Neural cell (in vitro differentiated cells): ENCODE results near the gene CD248. TPM values are rescaled to one million over a fixed set of nuclear protein-coding genes. Genes with fewer than 3 reads are reported as not detected.

Experiments
- H2AFZ ChIP-seq: fragments of 200-600, 300-800 bp; sonication (generic), shearing (Covaris generic); 2 replicates; pipeline ENCODE4 v1.6.0; 2014; ENCODE audit warnings: low read depth, mild to moderate bottlenecking, antibody characterized with exemption, low read length, moderate library complexity
- H3F3A ChIP-seq: fragments of 200-600 bp; shearing (Covaris generic); 2 replicates; pipeline ENCODE4 v1.6.1; 2016; ENCODE audit warnings: mild to moderate bottlenecking, moderate library complexity, mixed read lengths, antibody characterized with exemption, low read length; ENCODE audit not compliant: insufficient read depth, poor library complexity, severe bottlenecking
- H3K27ac ChIP-seq: fragments of 200-600, 300-800 bp; sonication (generic), shearing (Covaris generic); 2 replicates; pipeline ENCODE4 v1.5.1; 2014; ENCODE audit warnings: mild to moderate bottlenecking, low read length, moderate library complexity
- H3K27me3 ChIP-seq: fragments of 300-800, 200-600 bp; sonication (generic), shearing (Covaris generic); 2 replicates; pipeline ENCODE4 v1.6.0; 2014; ENCODE audit warnings: mild to moderate bottlenecking, low read depth, low read length, moderate library complexity; ENCODE audit not compliant: insufficient read depth
- H3K36me3 ChIP-seq: fragments of 300-800, 200-600 bp; sonication (generic), shearing (Covaris generic); 2 replicates; pipeline ENCODE4 v1.5.1; 2014; ENCODE audit warnings: mild to moderate bottlenecking, antibody characterized with exemption, low read length, moderate library complexity; ENCODE audit not compliant: insufficient read depth
- H3K4me2 ChIP-seq: fragments of 300-800, 200-600 bp; sonication (generic), shearing (Covaris generic); 2 replicates; pipeline ENCODE4 v1.6.0; 2014; ENCODE audit warnings: mild to moderate bottlenecking, low read length
- H3K4me3 ChIP-seq: fragments of 300-800, 200-600 bp; sonication (generic), shearing (Covaris generic); 2 replicates; pipeline ENCODE4 v1.5.1; 2014; ENCODE audit warnings: mild to moderate bottlenecking, low read length, moderate library complexity
- H3K79me2 ChIP-seq: fragments of 200-600 bp; shearing (Covaris generic); replicated peaks from 2 replicates; pipeline ENCODE4 v1.6.0; 2014; ENCODE audit warnings: mild to moderate bottlenecking, low read length, moderate library complexity; ENCODE audit not compliant: insufficient read depth
- H3K9ac ChIP-seq: fragments of 300-800, 200-600 bp; sonication (generic), shearing (Covaris generic); 2 replicates; pipeline ENCODE4 v1.6.1; 2016; ENCODE audit warnings: mild to moderate bottlenecking, low read length, mixed read lengths
- H3K9me2 ChIP-seq: fragments of 200-600 bp; shearing (Covaris generic); 2 replicates; pipeline ENCODE4 v1.6.1; 2016; ENCODE audit warnings: mild to moderate bottlenecking, low read length, mixed read lengths; ENCODE audit not compliant: insufficient read depth
- H3K9me3 ChIP-seq: fragments of 200-600, 300-800 bp; sonication (generic), shearing (Covaris generic); 2 replicates; pipeline ENCODE4 v1.6.1; 2016; ENCODE audit warnings: mild to moderate bottlenecking, mixed run types, low read length, moderate library complexity, mixed read lengths
- H4K20me1 ChIP-seq: fragments of 200-600 bp; shearing (Covaris generic); 2 replicates; pipeline ENCODE4 v1.6.1; 2016; ENCODE audit warnings: mild to moderate bottlenecking, mixed run types; ENCODE audit not compliant: insufficient read depth
- EP300 ChIP-seq: fragments of 450-650 bp; conservative IDR thresholded peaks from 2 replicates; pipeline ENCODE4 v1.6.1; 2014; ENCODE audit warnings: antibody characterized with exemption, mild to moderate bottlenecking, moderate library complexity; ENCODE audit not compliant: poor library complexity, severe bottlenecking
- EZH2 ChIP-seq: fragments of 200-600, 300-800 bp; shearing (Covaris generic), sonication (generic); IDR thresholded peaks from 2 replicates; pipeline ENCODE4 v1.6.1; 2014; ENCODE audit warnings: antibody characterized with exemption, low read length, borderline replicate concordance, mild to moderate bottlenecking; ENCODE audit not compliant: insufficient read depth, poor library complexity, severe bottlenecking
- MXI1 ChIP-seq: fragments of 450-650 bp; conservative IDR thresholded peaks from 2 replicates; pipeline ENCODE4 v1.6.1; 2014; ENCODE audit warnings: antibody characterized with exemption, mild to moderate bottlenecking; ENCODE audit not compliant: poor library complexity, severe bottlenecking
- POLR2AphosphoS5 ChIP-seq: IDR thresholded peaks from 2 replicates; pipeline ENCODE4 v1.6.1; 2012
- RAD21 ChIP-seq: fragments of 450-650 bp; conservative IDR thresholded peaks from 2 replicates; pipeline ENCODE4 v1.6.1; 2014; ENCODE audit warnings: antibody characterized with exemption, mild to moderate bottlenecking, moderate library complexity
- SMC3 ChIP-seq: fragments of 450-650 bp; conservative IDR thresholded peaks from 2 replicates; pipeline ENCODE4 v1.6.1; 2014; ENCODE audit warnings: antibody characterized with exemption, mild to moderate bottlenecking, moderate library complexity; ENCODE audit not compliant: poor library complexity
- TAF1 ChIP-seq: IDR thresholded peaks from 2 replicates; pipeline ENCODE4 v1.6.1; 2012; ENCODE audit warnings: low read depth
- polyA plus RNA-seq: library from polyadenylated mRNA; depleted of rRNA; stranded (reverse); fragments of >200 nt; gene quantifications from 2 replicates; pipeline ENCODE4 v1.2.3, GENCODE V29; 2014
- TF ChIP-seq, protein P1 (sequence below): IDR thresholded peaks from 2 replicates; pipeline ENCODE4 v1.6.1; 2012; ENCODE audit warnings: borderline replicate concordance
- TF ChIP-seq, protein P2 (sequence below): fragments of 450-650 bp; IDR thresholded peaks from 2 replicates; pipeline ENCODE4 v1.5.1; 2014; ENCODE audit warnings: antibody characterized with exemption, mild to moderate bottlenecking, moderate library complexity; ENCODE audit not compliant: poor library complexity, severe bottlenecking

CD248 gene
- polyA plus RNA-seq, 1 donor from 2014 or later = not detected

DNA sequence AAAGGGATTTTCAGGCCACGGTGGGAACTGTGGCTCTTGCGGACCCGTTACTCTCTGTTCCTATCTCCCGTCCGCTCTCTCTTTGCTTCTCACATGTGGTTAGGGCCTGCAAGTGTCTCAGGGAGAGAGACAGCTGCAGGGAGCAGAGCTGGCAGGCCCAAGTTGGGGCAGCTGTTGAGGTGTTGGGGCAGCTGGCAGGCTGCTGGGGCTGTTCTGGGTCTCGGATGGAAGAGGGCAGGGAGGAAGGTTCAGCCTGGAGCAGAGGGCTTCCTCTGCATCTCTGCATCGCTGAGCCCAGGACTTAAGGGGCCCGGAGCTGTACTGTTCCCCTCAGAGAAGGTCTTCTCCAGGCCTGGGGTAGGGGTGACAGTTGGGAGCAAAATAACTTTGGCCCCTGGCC, 41.4 kb downstream of the CD248 start:
- Histone ChIP-seq H3K4me3 (no peak overlapping the region), H3K27me3 (no peaks in the 10 kb centered on the region), H3K36me3 (no peaks in the 10 kb centered on the region), H3K9ac (no peak overlapping the region), H3K79me2 (peaks cover 31% of the 10 kb centered on the region), H3K9me2 (no peaks in the 10 kb centered on the region), H4K20me1 (no peaks in the 10 kb centered on the region), H3K4me2 (no peak overlapping the region), H2AFZ (no peak overlapping the region), H3K27ac (no peak overlapping the region), H3F3A (peaks cover 4% of the 10 kb centered on the region), H3K9me3 (no peaks in the 10 kb centered on the region)
- TF ChIP-seq POLR2AphosphoS5 (no peak), EZH2 (no peak), EP300 (no peak), TAF1 (no peak), SMC3 (no peak), MXI1 (no peak), RAD21 (no peak)
- TF ChIP-seq, protein P1, sequence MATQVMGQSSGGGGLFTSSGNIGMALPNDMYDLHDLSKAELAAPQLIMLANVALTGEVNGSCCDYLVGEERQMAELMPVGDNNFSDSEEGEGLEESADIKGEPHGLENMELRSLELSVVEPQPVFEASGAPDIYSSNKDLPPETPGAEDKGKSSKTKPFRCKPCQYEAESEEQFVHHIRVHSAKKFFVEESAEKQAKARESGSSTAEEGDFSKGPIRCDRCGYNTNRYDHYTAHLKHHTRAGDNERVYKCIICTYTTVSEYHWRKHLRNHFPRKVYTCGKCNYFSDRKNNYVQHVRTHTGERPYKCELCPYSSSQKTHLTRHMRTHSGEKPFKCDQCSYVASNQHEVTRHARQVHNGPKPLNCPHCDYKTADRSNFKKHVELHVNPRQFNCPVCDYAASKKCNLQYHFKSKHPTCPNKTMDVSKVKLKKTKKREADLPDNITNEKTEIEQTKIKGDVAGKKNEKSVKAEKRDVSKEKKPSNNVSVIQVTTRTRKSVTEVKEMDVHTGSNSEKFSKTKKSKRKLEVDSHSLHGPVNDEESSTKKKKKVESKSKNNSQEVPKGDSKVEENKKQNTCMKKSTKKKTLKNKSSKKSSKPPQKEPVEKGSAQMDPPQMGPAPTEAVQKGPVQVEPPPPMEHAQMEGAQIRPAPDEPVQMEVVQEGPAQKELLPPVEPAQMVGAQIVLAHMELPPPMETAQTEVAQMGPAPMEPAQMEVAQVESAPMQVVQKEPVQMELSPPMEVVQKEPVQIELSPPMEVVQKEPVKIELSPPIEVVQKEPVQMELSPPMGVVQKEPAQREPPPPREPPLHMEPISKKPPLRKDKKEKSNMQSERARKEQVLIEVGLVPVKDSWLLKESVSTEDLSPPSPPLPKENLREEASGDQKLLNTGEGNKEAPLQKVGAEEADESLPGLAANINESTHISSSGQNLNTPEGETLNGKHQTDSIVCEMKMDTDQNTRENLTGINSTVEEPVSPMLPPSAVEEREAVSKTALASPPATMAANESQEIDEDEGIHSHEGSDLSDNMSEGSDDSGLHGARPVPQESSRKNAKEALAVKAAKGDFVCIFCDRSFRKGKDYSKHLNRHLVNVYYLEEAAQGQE = no peak
- TF ChIP-seq, protein P2, sequence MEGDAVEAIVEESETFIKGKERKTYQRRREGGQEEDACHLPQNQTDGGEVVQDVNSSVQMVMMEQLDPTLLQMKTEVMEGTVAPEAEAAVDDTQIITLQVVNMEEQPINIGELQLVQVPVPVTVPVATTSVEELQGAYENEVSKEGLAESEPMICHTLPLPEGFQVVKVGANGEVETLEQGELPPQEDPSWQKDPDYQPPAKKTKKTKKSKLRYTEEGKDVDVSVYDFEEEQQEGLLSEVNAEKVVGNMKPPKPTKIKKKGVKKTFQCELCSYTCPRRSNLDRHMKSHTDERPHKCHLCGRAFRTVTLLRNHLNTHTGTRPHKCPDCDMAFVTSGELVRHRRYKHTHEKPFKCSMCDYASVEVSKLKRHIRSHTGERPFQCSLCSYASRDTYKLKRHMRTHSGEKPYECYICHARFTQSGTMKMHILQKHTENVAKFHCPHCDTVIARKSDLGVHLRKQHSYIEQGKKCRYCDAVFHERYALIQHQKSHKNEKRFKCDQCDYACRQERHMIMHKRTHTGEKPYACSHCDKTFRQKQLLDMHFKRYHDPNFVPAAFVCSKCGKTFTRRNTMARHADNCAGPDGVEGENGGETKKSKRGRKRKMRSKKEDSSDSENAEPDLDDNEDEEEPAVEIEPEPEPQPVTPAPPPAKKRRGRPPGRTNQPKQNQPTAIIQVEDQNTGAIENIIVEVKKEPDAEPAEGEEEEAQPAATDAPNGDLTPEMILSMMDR = no peak

DNA sequence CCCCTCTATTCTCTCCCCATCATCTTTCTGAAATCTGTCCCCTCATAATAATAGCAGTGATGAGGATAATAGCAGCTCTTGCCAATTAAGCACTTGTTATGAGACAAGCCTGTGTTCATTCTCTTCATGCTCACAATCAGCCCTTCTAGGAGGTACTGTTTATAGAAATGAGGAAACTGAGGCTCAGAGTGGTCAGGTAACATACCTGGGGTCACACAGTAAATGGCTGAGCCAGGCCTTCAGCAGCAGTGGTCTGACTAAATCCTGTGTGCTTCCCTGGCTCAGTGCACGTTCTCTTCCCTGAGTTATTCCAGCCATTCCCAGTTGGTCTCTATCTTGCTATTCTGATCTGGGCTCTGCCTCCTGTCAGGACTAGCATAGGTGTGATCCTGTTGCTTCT, 42.6 kb downstream of the CD248 start:
- H3K4me2 ChIP-seq = no peak overlapping the region
- TF ChIP-seq TAF1 (no peak), POLR2AphosphoS5 (no peak), MXI1 (no peak), RAD21 (no peak), EP300 (no peak), EZH2 (no peak), SMC3 (no peak)
- TF ChIP-seq, protein P2 = no peak
- TF ChIP-seq, protein P1 = no peak
- H3K9me3 ChIP-seq = no peaks in the 10 kb centered on the region
- H3K79me2 ChIP-seq = peaks cover 30% of the 10 kb centered on the region
- H2AFZ ChIP-seq = no peak overlapping the region
- H4K20me1 ChIP-seq = no peaks in the 10 kb centered on the region
- no peaks in the 10 kb centered on the region for H3K27me3 ChIP-seq
- peaks cover 4% of the 10 kb centered on the region for H3F3A ChIP-seq
- H3K9ac ChIP-seq = no peak overlapping the region
- no peak overlapping the region for H3K27ac ChIP-seq
- no peak overlapping the region for H3K4me3 ChIP-seq
- H3K36me3 ChIP-seq = no peaks in the 10 kb centered on the region
- no peaks in the 10 kb centered on the region for H3K9me2 ChIP-seq
